B cell (primary cell): ENCODE results near the gene EMP1. TPM values are rescaled to one million over a fixed set of nuclear protein-coding genes. Genes with fewer than 3 reads are reported as not detected.

Source experiments
- ATAC-seq: fragments of 200-7000 bp; cut with Tn5 transposase; one replicate; pipeline ENCODE4 v1.10.0; 2021; ENCODE audit warnings: low read depth, mild to moderate bottlenecking, moderate number of reproducible peaks, moderate library complexity
- CTCF ChIA-PET: fragments of 350-600 bp; sonication (Branson Sonifier 250); formaldehyde crosslinking; loops from one replicate; lab custom pipeline; 2021; ENCODE audit warnings: antibody characterized with exemption, inconsistent platforms; lab: Charles Lee
- POLR2A ChIA-PET: fragments of 350-600 bp; sonication (Branson Sonifier 250); formaldehyde crosslinking; loops from one replicate; lab custom pipeline; 2021; ENCODE audit warnings: antibody characterized with exemption; lab: Charles Lee
- DNase-seq: peaks from one replicate; pipeline ENCODE4 v3.0.0; 2013
- H2AFZ ChIP-seq: 2 replicates; pipeline ENCODE4 v1.6.1; 2012; ENCODE audit warnings: mild to moderate bottlenecking, low read depth, low read length; ENCODE audit not compliant: insufficient read depth, poor library complexity, severe bottlenecking
- H3K27ac ChIP-seq, 2 donors: 1 replicate in 1 of 2; 2 replicates in 1 of 2; pipeline ENCODE4 v1.5.1; 2012 to 2013; ENCODE audit warnings: low read length in 2 of 2, mild to moderate bottlenecking in 2 of 2, moderate library complexity in 1 of 2
- H3K27me3 ChIP-seq, 4 experiments: fragments of 200-600 bp in 1 of 4; sonication (generic) in 1 of 4; replicated peaks in 1 of 4; 1 replicate in 2 of 4; 2 replicates in 2 of 4; pipeline versions ENCODE4 v1.6.1 to v1.7.0; 2013 to 2016; ENCODE audit warnings: low read length in 3 of 4, mild to moderate bottlenecking in 2 of 4, mixed read lengths in 1 of 4, moderate library complexity in 1 of 4; ENCODE audit not compliant: insufficient read depth in 4 of 4, control insufficient read depth in 3 of 4; ENCODE audit errors: control extremely low read depth in 1 of 4
- H3K36me3 ChIP-seq, 2 experiments: replicated peaks in 1 of 2; 1 replicate in 1 of 2; 2 replicates in 1 of 2; pipeline versions ENCODE4 v1.6.1 to v1.7.1; 2013; ENCODE audit warnings: low read length in 1 of 2; ENCODE audit not compliant: insufficient read depth in 2 of 2, control insufficient read depth in 1 of 2; ENCODE audit errors: control extremely low read depth in 1 of 2, extremely low read depth in 1 of 2
- H3K4me1 ChIP-seq, 2 donors: fragments of 200-600 bp in 1 of 2; sonication (generic) in 1 of 2; 1 replicate in 1 of 2; 2 replicates in 1 of 2; pipeline versions ENCODE4 v1.5.1 to v1.6.1; 2013 to 2017; ENCODE audit warnings: low read length in 2 of 2; ENCODE audit not compliant: control insufficient read depth in 2 of 2, insufficient read depth in 2 of 2
- H3K4me2 ChIP-seq: replicated peaks from 2 replicates; pipeline ENCODE3; 2012; ENCODE audit warnings: mild to moderate bottlenecking, low read depth, low read length; ENCODE audit not compliant: poor library complexity, severe bottlenecking
- H3K4me3 ChIP-seq, 5 experiments: fragments of 200-600 bp in 1 of 5; sonication (generic) in 1 of 5; 1 replicate in 3 of 5; 2 replicates in 2 of 5; pipeline versions ENCODE4 v1.5.1 to v1.7.0; 2011 to 2016; ENCODE audit warnings: low read length in 4 of 5, mild to moderate bottlenecking in 4 of 5, low read depth in 2 of 5, control low read depth in 1 of 5, moderate library complexity in 1 of 5; ENCODE audit not compliant: insufficient read depth in 1 of 5; ENCODE audit errors: control extremely low read depth in 1 of 5, extremely low read depth in 1 of 5
- H3K79me2 ChIP-seq: fragments of 200-600 bp; sonication (generic); one replicate; pipeline ENCODE4 v1.6.0; 2016; ENCODE audit warnings: low read length; ENCODE audit not compliant: control insufficient read depth, insufficient read depth
- H3K9ac ChIP-seq: fragments of 200-600 bp; sonication (generic); 2 replicates; pipeline ENCODE4 v1.6.1; 2017; ENCODE audit warnings: mild to moderate bottlenecking, low read length, moderate library complexity
- H3K9me3 ChIP-seq, 3 donors: one replicate each; pipeline versions ENCODE4 v1.6.1 to v1.7.1; 2013; ENCODE audit warnings: low read length in 2 of 3; ENCODE audit not compliant: control insufficient read depth in 2 of 3, insufficient read depth in 1 of 3; ENCODE audit errors: control extremely low read depth in 1 of 3
- H4K20me1 ChIP-seq: 2 replicates; pipeline ENCODE4 v1.6.0; 2012; ENCODE audit warnings: mild to moderate bottlenecking, low read length; ENCODE audit not compliant: insufficient read depth, control insufficient read depth, poor library complexity, severe bottlenecking
- H3K27ac Mint-ChIP-seq: one replicate; pipeline ENCODE4 v1.8.0; 2021; ENCODE audit warnings: mixed read lengths
- H3K27me3 Mint-ChIP-seq: one replicate; pipeline ENCODE4 v1.8.0; 2021; ENCODE audit warnings: mixed read lengths
- H3K4me1 Mint-ChIP-seq: one replicate; pipeline ENCODE4 v1.8.0; 2021; ENCODE audit warnings: mixed read lengths
- H3K4me3 Mint-ChIP-seq: one replicate; pipeline ENCODE4 v1.8.0; 2021; ENCODE audit warnings: mixed read lengths
- H3K9me3 Mint-ChIP-seq: one replicate; pipeline ENCODE4 v1.8.0; 2022; ENCODE audit warnings: mixed read lengths; ENCODE audit not compliant: insufficient read depth
- EZH2 ChIP-seq: IDR thresholded peaks from 2 replicates; pipeline ENCODE4 v1.6.1; 2012; ENCODE audit warnings: borderline replicate concordance, low read depth, mild to moderate bottlenecking, moderate library complexity, low read length; ENCODE audit not compliant: insufficient read depth, poor library complexity, severe bottlenecking
- WGBS: methylation state at CpG from one replicate; pipeline ENCODE4 v1.1.5; 2013; ENCODE audit warnings: missing lambda C conversion rate; ENCODE audit not compliant: insufficient coverage; 5-methylcytosine and 5-hydroxymethylcytosine counted together
- intact Hi-C: fragments of 100-400 bp; cut with micrococcal nuclease; formaldehyde crosslinking; loops from one replicate; pipeline ENCODE4 v1.10.0; 2022
- polyA plus RNA-seq: library from polyadenylated mRNA; depleted of rRNA; stranded (reverse); fragments of >200 nt; gene quantifications from 2 replicates; pipeline ENCODE4 v1.2.3, GENCODE V29; 2012
- total RNA-seq, 2 donors: library from RNA; stranded (reverse); fragments of 120-200 nt in 1 of 2; gene quantifications; 1 replicate in 1 of 2; 2 replicates in 1 of 2; pipeline versions ENCODE4 v1.2.3 to v1.2.4, GENCODE V29; 2013 to 2022
- TF ChIP-seq, protein P1 (sequence below): fragments of 200-600 bp; IDR thresholded peaks from one replicate; pipeline ENCODE4 v1.8.0; 2022; ENCODE audit warnings: antibody characterized with exemption, mild to moderate bottlenecking

The EMP1 gene
- total and polyA plus RNA-seq, 2 donors (not counting 1 experiment from before 2014, with no cell fraction given), result 0.07 to 0.64 TPM

DNA sequence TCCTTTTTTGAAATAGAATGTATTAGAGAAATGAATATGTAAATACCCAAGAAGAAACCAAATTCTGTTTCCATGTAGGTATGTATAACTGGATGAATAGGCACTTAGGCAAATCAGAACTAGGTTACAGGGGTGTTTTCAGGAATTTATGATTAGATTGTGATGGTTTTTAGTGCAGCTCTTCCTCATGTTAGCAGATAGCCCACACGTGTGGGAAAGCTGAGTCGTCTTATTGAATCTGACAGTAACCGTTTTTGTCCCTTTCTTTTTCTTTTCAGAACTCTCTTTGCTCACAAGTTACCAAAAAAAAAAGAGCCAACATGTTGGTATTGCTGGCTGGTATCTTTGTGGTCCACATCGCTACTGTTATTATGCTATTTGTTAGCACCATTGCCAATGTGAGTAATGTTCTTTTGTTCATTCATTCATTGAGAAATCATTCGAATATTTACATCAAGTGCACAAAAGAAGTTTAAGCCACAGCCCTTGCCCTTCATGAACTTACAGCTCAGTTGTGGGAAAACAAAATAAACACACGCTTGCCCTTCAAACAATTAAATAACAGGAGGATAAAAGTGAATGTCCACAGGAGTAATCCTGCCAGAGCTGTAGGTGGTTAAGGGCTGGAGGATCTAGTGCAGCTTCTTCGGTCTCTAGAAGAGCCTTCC is 14.8 kb downstream of the EMP1 start:
- Histone ChIP-seq H3K9me3 (no peaks in the 10 kb centered on the region), H3K9ac (no peak overlapping the region), H2AFZ (peak overlapping the region; percentile 56), H4K20me1 (no peaks in the 10 kb centered on the region), H3K4me3 (no peak overlapping the region), H3K36me3 (no peaks in the 10 kb centered on the region), H3K27ac (no peak overlapping the region), H3K4me2 (no peak overlapping the region), H3K27me3 (peaks cover 0 to 7% (median 3%) of the 10 kb centered on the region in 4 experiments), H3K4me1 (peaks cover 3 to 4% of the 10 kb centered on the region in 2 donors), H3K79me2 (no peaks in the 10 kb centered on the region)
- no peak overlapping the region for H3K4me3 Mint-ChIP-seq
- ChIA-PET POLR2A (no interaction called here), CTCF (interaction anchor here (0.7 to 12.4 kb wide), 56 partner anchors 8 to 835 kb away, joined by 3 to 275 read pairs (median 5); partner anchors contain the start of genes EMP1, FAM234B, GPRC5A and GPRC5D)
- ATAC-seq (no peak), DNase-seq (no peak)
- H3K4me1 Mint-ChIP-seq, result peaks cover 5% of the 10 kb centered on the region
- peaks cover 33% of the 10 kb centered on the region for H3K27me3 Mint-ChIP-seq
- intact Hi-C loops, result no loop called here
- H3K27ac Mint-ChIP-seq, result no peak overlapping the region
- no peaks in the 10 kb centered on the region for H3K9me3 Mint-ChIP-seq
- TF ChIP-seq, protein P1, sequence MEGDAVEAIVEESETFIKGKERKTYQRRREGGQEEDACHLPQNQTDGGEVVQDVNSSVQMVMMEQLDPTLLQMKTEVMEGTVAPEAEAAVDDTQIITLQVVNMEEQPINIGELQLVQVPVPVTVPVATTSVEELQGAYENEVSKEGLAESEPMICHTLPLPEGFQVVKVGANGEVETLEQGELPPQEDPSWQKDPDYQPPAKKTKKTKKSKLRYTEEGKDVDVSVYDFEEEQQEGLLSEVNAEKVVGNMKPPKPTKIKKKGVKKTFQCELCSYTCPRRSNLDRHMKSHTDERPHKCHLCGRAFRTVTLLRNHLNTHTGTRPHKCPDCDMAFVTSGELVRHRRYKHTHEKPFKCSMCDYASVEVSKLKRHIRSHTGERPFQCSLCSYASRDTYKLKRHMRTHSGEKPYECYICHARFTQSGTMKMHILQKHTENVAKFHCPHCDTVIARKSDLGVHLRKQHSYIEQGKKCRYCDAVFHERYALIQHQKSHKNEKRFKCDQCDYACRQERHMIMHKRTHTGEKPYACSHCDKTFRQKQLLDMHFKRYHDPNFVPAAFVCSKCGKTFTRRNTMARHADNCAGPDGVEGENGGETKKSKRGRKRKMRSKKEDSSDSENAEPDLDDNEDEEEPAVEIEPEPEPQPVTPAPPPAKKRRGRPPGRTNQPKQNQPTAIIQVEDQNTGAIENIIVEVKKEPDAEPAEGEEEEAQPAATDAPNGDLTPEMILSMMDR, result no peak
- TF ChIP-seq EZH2, result no peak
- 100% methylated on average over 1 of the region's 7 CpGs for WGBS
